DND-41 (cell line): Measurements from ENCODE around the gene PIF1.

Source experiments
- ATAC-seq: fragments of 200-7000 bp; cut with Tn5 transposase; 3 replicates; pipeline ENCODE4 v1.9.1; 2021; ENCODE audit warnings: low read depth; ENCODE audit not compliant: insufficient read depth
- DNase-seq: peaks from one replicate; pipeline ENCODE4 v3.0.0-alpha.2; 2020
- H2AFZ ChIP-seq: 2 replicates; pipeline ENCODE4 v1.6.0; 2012; ENCODE audit warnings: low read depth, low read length
- H3K27ac ChIP-seq: 2 replicates; pipeline ENCODE4 v1.5.1; 2012; ENCODE audit warnings: low read length, inconsistent platforms
- H3K27me3 ChIP-seq: fragments of 200-600 bp; sonication (generic); 2 replicates; pipeline ENCODE4 v1.6.0; 2012; ENCODE audit warnings: low read length, mild to moderate bottlenecking, inconsistent platforms; ENCODE audit not compliant: insufficient read depth, poor library complexity
- H3K36me3 ChIP-seq: 2 replicates; pipeline ENCODE4 v1.5.1; 2012; ENCODE audit warnings: low read length, inconsistent platforms; ENCODE audit not compliant: insufficient read depth
- H3K4me1 ChIP-seq: 2 replicates; pipeline ENCODE4 v1.5.1; 2012; ENCODE audit warnings: mild to moderate bottlenecking, low read length; ENCODE audit not compliant: insufficient read depth
- H3K4me2 ChIP-seq: 2 replicates; pipeline ENCODE4 v1.6.0; 2012; ENCODE audit warnings: mild to moderate bottlenecking, moderate library complexity, low read length, inconsistent platforms; ENCODE audit not compliant: insufficient read depth
- H3K4me3 ChIP-seq, 2 experiments: fragments of 200-600 bp in 1 of 2; shearing (Covaris generic) in 1 of 2; 2 replicates each; pipeline ENCODE4 v1.5.1; 2012 to 2016; ENCODE audit warnings: inconsistent platforms in 2 of 2, low read length in 2 of 2, mild to moderate bottlenecking in 2 of 2, low read depth in 1 of 2, moderate library complexity in 1 of 2
- H3K79me2 ChIP-seq: 2 replicates; pipeline ENCODE4 v1.6.0; 2012; ENCODE audit warnings: low read length, inconsistent platforms; ENCODE audit not compliant: insufficient read depth
- H3K9ac ChIP-seq: 2 replicates; pipeline ENCODE4 v1.6.0; 2012; ENCODE audit warnings: low read depth, mild to moderate bottlenecking, inconsistent platforms, low read length, moderate library complexity
- H3K9me3 ChIP-seq: 2 replicates; pipeline ENCODE4 v1.5.1; 2012; ENCODE audit warnings: low read length, moderate library complexity, mild to moderate bottlenecking, inconsistent platforms; ENCODE audit not compliant: insufficient read depth, severe bottlenecking
- H4K20me1 ChIP-seq: 2 replicates; pipeline ENCODE4 v1.6.0; 2012; ENCODE audit warnings: low read length; ENCODE audit not compliant: insufficient read depth
- EZH2 ChIP-seq: IDR thresholded peaks from 3 replicates; pipeline ENCODE4 v1.6.1; 2012; ENCODE audit warnings: borderline replicate concordance, low read depth, mild to moderate bottlenecking, moderate library complexity, low read length, inconsistent platforms; ENCODE audit not compliant: severe bottlenecking
- TF ChIP-seq, protein P1 (sequence below): IDR thresholded peaks from 2 replicates; pipeline ENCODE4 v1.5.1; 2012; ENCODE audit warnings: borderline replicate concordance, low read length, moderate library complexity, mild to moderate bottlenecking; ENCODE audit not compliant: poor library complexity, severe bottlenecking; ENCODE audit errors: extremely low read depth

The PIF1 gene

DNA sequence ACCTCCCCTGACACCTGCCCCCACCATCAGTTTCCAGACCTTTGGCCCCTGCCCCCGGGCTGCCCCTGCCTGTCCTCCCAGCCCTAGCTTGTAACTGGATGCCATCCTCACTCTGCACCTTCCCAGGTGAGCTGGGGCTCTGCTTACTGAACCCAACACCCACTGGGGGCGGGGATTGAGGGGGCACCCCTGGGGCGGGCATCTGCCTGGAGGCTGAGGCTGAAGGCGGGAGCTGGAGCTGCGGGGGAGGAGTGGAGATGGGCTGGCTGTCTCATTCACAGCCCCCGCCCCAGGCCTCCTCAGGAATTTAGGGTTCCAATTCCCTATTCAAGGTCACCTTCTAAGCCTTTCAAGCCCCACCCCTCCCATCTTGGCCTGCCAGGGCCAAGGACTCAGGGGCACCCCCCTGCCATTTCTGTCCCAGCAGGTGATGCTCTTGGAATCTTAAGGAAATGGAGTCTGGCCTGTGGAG lies 17.7 kb downstream of the PIF1 start:
- no peak for DNase-seq
- H3K4me3 ChIP-seq, result no peak overlapping the region
- no peak overlapping the region for H3K9ac ChIP-seq
- H3K27ac ChIP-seq, result no peak overlapping the region
- H3K36me3 ChIP-seq, result no peaks in the 10 kb centered on the region
- no peak overlapping the region for H3K4me2 ChIP-seq
- H2AFZ ChIP-seq, result no peak overlapping the region
- no peak for ATAC-seq
- no peak for TF ChIP-seq EZH2
- TF ChIP-seq, protein P1, sequence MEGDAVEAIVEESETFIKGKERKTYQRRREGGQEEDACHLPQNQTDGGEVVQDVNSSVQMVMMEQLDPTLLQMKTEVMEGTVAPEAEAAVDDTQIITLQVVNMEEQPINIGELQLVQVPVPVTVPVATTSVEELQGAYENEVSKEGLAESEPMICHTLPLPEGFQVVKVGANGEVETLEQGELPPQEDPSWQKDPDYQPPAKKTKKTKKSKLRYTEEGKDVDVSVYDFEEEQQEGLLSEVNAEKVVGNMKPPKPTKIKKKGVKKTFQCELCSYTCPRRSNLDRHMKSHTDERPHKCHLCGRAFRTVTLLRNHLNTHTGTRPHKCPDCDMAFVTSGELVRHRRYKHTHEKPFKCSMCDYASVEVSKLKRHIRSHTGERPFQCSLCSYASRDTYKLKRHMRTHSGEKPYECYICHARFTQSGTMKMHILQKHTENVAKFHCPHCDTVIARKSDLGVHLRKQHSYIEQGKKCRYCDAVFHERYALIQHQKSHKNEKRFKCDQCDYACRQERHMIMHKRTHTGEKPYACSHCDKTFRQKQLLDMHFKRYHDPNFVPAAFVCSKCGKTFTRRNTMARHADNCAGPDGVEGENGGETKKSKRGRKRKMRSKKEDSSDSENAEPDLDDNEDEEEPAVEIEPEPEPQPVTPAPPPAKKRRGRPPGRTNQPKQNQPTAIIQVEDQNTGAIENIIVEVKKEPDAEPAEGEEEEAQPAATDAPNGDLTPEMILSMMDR, result no peak
- H3K9me3 ChIP-seq, result no peaks in the 10 kb centered on the region
- no peaks in the 10 kb centered on the region for H3K79me2 ChIP-seq
- H4K20me1 ChIP-seq, result no peaks in the 10 kb centered on the region
- no peaks in the 10 kb centered on the region for H3K27me3 ChIP-seq
- H3K4me1 ChIP-seq, result no peaks in the 10 kb centered on the region

DNA sequence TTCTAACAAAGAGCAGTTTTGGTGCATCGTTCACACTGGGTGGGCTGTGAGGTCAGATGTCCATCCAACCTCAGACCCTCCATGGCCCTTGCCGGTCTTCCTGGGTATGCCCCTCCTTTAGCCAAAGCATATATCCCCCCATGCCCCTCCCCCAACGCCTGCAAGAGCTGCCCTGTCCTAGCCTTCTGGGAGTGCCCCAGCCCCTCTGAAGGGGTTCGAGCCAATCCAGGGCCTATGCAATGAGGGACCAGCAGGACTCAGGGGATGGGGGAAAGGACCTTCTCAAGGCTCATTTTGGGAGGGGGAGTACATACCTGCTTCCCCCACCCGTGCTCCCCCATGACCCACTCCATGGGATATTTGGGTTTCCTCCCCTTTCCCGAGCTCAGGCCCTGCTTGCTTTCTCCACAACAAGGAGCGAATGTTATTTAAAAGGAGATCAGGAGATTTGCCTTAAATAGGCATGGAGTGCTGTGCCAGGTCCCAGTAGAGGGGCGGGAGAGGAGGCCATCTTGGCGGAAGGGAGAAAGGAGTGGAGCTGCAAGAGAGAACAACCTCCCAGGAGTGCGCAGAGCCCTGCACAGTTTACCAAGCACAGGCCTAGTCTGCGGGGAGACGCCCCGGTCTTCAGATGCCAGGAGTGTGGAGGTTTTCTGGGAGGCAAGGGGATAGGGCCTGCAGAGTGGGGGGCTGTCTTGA lies 18.2 kb downstream of the PIF1 start:
- Histone ChIP-seq H3K36me3 (no peaks in the 10 kb centered on the region), H3K27me3 (no peaks in the 10 kb centered on the region), H4K20me1 (no peaks in the 10 kb centered on the region), H2AFZ (no peak overlapping the region), H3K79me2 (no peaks in the 10 kb centered on the region), H3K4me1 (no peaks in the 10 kb centered on the region), H3K9me3 (no peaks in the 10 kb centered on the region), H3K4me2 (no peak overlapping the region), H3K27ac (no peak overlapping the region), H3K9ac (no peak overlapping the region), H3K4me3 (no peak overlapping the region)
- ATAC-seq, result no peak
- no peak for DNase-seq
- TF ChIP-seq, protein P1, result no peak
- TF ChIP-seq EZH2, result no peak

DNA sequence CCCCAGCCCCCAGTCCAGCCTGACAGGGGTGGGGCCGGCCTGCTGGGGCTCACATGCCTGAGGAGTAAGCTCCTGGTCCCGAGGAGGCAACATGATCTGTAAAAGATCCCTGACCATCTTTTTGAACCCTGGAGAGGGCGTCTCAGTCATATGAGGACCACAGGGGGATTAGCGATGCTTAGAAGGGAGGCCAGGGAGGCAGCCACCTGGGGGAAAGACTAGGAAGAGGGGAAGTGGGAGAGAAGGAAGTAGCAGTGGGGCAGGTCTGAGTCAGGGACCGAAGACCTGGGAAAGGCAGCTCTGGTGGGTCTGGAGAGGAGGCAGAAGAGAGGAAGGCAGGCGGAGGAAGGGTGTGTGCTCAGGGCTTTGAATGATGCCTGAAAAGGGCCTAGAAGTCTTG lies 18.9 kb downstream of the PIF1 start:
- Histone ChIP-seq H3K9ac (no peak overlapping the region), H3K27ac (no peak overlapping the region), H3K9me3 (no peaks in the 10 kb centered on the region), H3K4me2 (no peak overlapping the region), H3K79me2 (no peaks in the 10 kb centered on the region), H3K4me3 (no peak overlapping the region), H3K27me3 (no peaks in the 10 kb centered on the region), H3K36me3 (no peaks in the 10 kb centered on the region), H2AFZ (no peak overlapping the region), H4K20me1 (no peaks in the 10 kb centered on the region), H3K4me1 (no peaks in the 10 kb centered on the region)
- TF ChIP-seq, protein P1, result no peak
- no peak for TF ChIP-seq EZH2
- ATAC-seq (no peak), DNase-seq (no peak)
